SU-DHL-6 (cell line): ENCODE data around the gene PDE2A.

Experiments
- H2AFZ ChIP-seq: fragments of 200-600 bp; sonication (generic); 2 replicates; pipeline ENCODE4 v1.6.1; 2014; ENCODE audit warnings: low read depth, mild to moderate bottlenecking, moderate library complexity, mixed read lengths, antibody characterized with exemption, low read length; ENCODE audit not compliant: severe bottlenecking
- H3F3A ChIP-seq: fragments of 200-600 bp; shearing (Covaris generic); 2 replicates; pipeline ENCODE4 v1.6.0; 2016; ENCODE audit warnings: antibody characterized with exemption, mild to moderate bottlenecking; ENCODE audit not compliant: insufficient read depth
- H3K27ac ChIP-seq: fragments of 200-600 bp; sonication (generic); 2 replicates; pipeline ENCODE4 v1.5.1; 2016; ENCODE audit warnings: low read depth, mild to moderate bottlenecking, low read length, moderate library complexity, mixed read lengths
- H3K27me3 ChIP-seq: fragments of 200-600 bp; sonication (generic), shearing (Covaris generic); 2 replicates; pipeline ENCODE4 v1.6.0; 2014; ENCODE audit warnings: mild to moderate bottlenecking, low read length
- H3K36me3 ChIP-seq: fragments of 200-600 bp; sonication (generic); 2 replicates; pipeline ENCODE4 v1.6.1; 2014; ENCODE audit warnings: mild to moderate bottlenecking, low read length, mixed read lengths
- H3K4me2 ChIP-seq: fragments of 300-600, 200-600 bp; shearing (Covaris generic), sonication (generic); 2 replicates; pipeline ENCODE4 v1.6.0; 2014; ENCODE audit warnings: low read length, low read depth, mild to moderate bottlenecking; ENCODE audit not compliant: poor library complexity, severe bottlenecking
- H3K4me3 ChIP-seq: fragments of 200-600 bp; sonication (generic); 2 replicates; pipeline ENCODE4 v1.5.1; 2014; ENCODE audit warnings: antibody characterized with exemption, low read length, mild to moderate bottlenecking, mixed read lengths; ENCODE audit not compliant: insufficient read depth, poor library complexity, severe bottlenecking
- H3K79me2 ChIP-seq: fragments of 200-600 bp; sonication (generic); 2 replicates; pipeline ENCODE4 v1.6.1; 2014; ENCODE audit warnings: mild to moderate bottlenecking, low read length, moderate library complexity; ENCODE audit not compliant: insufficient read depth
- H3K9ac ChIP-seq: fragments of 200-600 bp; sonication (generic); 2 replicates; pipeline ENCODE4 v1.7.0; 2014; ENCODE audit warnings: mild to moderate bottlenecking, low read length
- H3K9me2 ChIP-seq: fragments of 200-600 bp; sonication (generic); replicated peaks from 2 replicates; pipeline ENCODE4 v1.6.1; 2014; ENCODE audit warnings: low read length; ENCODE audit not compliant: insufficient read depth
- H3K9me3 ChIP-seq: fragments of 200-600 bp; sonication (generic); 2 replicates; pipeline ENCODE4 v1.6.1; 2014; ENCODE audit warnings: low read length, mixed read lengths; ENCODE audit not compliant: insufficient read depth
- H4K20me1 ChIP-seq: fragments of 200-600 bp; sonication (generic); 2 replicates; pipeline ENCODE4 v1.6.1; 2014; ENCODE audit warnings: low read depth, mild to moderate bottlenecking, antibody characterized with exemption, low read length, moderate library complexity, mixed read lengths
- CTCF ChIP-seq: fragments of 200-600 bp; sonication (generic); IDR thresholded peaks from one replicate; pipeline ENCODE4 v1.5.1; 2017; ENCODE audit warnings: antibody characterized with exemption, mild to moderate bottlenecking, low read length, moderate library complexity; ENCODE audit not compliant: insufficient read depth, poor library complexity, severe bottlenecking
- EZH2phosphoT487 ChIP-seq: fragments of 200-600 bp; sonication (generic), shearing (Covaris generic); conservative IDR thresholded peaks from 2 replicates; pipeline ENCODE4 v1.6.1; 2018; ENCODE audit warnings: mild to moderate bottlenecking, antibody characterized with exemption, low read length, moderate library complexity, mixed read lengths

The PDE2A gene

DNA sequence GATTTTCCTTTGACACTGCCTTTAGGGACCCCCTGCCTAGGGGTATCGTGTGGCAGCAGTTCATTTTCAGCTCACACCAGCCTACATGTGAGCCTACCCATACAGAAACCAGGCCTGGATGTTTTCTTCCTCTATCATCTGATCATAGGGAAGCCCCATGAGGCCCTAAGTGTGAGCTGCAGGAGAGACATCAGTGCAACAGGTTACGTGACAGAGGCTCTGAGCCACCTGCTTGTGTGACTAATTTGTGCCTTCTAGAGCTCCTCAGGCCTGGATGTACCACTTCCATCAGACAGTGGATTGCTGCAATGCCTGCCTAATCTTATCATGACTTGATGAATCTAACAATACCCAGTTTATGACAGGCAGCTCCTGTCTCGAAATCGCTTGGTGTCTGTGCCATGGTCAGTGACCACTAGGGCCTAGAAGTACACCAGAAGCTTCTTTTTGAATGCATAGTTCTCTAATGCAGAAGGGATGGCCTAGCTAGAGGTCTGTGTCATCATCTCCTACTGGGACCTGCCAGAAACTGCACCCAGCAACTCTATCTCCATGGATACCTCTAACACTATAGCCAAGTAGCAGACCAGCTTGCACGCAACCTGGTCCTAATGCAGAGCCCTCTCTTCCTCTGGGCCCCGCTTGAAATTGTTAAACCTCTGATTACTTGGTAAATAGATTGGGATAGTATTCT, 130.2 kb downstream of the PDE2A start:
- H3K27me3 ChIP-seq: no peaks in the 10 kb centered on the region
- TF ChIP-seq EZH2phosphoT487 (no peak), CTCF (no peak)
- no peak overlapping the region for H2AFZ ChIP-seq

DNA sequence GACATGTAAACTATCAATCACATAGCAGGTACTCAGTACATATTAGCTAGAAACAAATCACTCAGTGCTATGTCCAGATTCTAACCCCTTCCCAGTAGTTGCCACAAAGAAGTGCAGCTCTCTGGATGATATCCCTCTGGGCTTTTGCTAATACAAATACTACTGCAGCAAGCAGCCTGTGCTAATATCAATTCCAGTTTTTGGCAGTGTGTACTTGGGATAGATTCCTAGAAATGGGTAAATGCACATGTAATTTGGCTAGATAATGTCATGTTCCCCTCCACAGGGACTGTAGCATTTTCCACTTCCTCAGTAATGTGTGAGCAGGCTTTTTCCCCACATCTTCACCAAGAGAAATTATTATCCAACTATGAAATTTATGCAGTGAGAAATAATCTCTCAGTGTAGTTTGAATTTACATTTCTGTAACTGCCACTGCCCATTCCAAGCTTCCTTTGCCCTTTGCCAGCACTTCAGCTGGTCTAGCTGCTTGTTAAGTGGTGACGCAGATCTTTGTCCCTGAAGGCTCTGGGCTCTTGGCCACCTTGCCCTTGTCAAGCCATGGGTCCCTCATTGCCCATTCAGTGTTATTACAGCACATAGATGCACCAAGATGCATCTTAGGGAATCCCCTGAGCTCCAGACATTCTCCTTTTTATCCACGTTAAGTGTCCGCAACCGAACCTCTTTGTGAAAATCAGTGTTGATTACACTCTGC, 132.8 kb downstream of the PDE2A start:
- no peak overlapping the region for H2AFZ ChIP-seq
- no peaks in the 10 kb centered on the region for H3K36me3 ChIP-seq
- H3K4me2 ChIP-seq: no peak overlapping the region
- no peaks in the 10 kb centered on the region for H3K9me3 ChIP-seq
- no peak for TF ChIP-seq CTCF
- TF ChIP-seq EZH2phosphoT487: no peak
- no peaks in the 10 kb centered on the region for H4K20me1 ChIP-seq
- H3K79me2 ChIP-seq: no peaks in the 10 kb centered on the region
- no peak overlapping the region for H3K27ac ChIP-seq
- H3K9me2 ChIP-seq: no peaks in the 10 kb centered on the region
- no peak overlapping the region for H3K4me3 ChIP-seq
- no peak overlapping the region for H3K9ac ChIP-seq
- no peaks in the 10 kb centered on the region for H3F3A ChIP-seq
- no peaks in the 10 kb centered on the region for H3K27me3 ChIP-seq

More for the DNA sequence above, 130.2 kb downstream of the PDE2A start:
- Histone ChIP-seq H3F3A (no peaks in the 10 kb centered on the region), H3K79me2 (no peaks in the 10 kb centered on the region), H3K4me2 (no peak overlapping the region), H3K9me3 (no peaks in the 10 kb centered on the region), H3K27ac (no peak overlapping the region), H3K4me3 (no peak overlapping the region), H3K36me3 (no peaks in the 10 kb centered on the region), H3K9me2 (no peaks in the 10 kb centered on the region), H3K9ac (no peak overlapping the region), H4K20me1 (no peaks in the 10 kb centered on the region)

GRCh38 chr11:72537051-72537450, 137.2 kb downstream of the PDE2A start:
- no peak overlapping the region for H2AFZ ChIP-seq
- H3K79me2 ChIP-seq: no peaks in the 10 kb centered on the region
- H3K9me2 ChIP-seq: no peaks in the 10 kb centered on the region
- no peak overlapping the region for H3K4me2 ChIP-seq
- no peaks in the 10 kb centered on the region; the same call in none of the 2 replicates for H3K27me3 ChIP-seq
- no peak overlapping the region for H3K4me3 ChIP-seq
- H3F3A ChIP-seq: no peaks in the 10 kb centered on the region
- H3K9ac ChIP-seq: no peak overlapping the region
- H3K27ac ChIP-seq: no peak overlapping the region
- no peak for TF ChIP-seq CTCF
- no peak for TF ChIP-seq EZH2phosphoT487
- H3K36me3 ChIP-seq: no peaks in the 10 kb centered on the region
- H4K20me1 ChIP-seq: no peaks in the 10 kb centered on the region
- H3K9me3 ChIP-seq: no peaks in the 10 kb centered on the region
